H4 (cell line): ENCODE measurements around the gene CNOT2. TPM values are rescaled to one million over a fixed set of nuclear protein-coding genes. Genes with fewer than 3 reads are reported as not detected.
"Not testable (repeated sequence)": the region's sequence is repeated elsewhere in the genome, so short reads cannot be mapped to it uniquely, and the experiment has no call there.

Source experiments
- DNase-seq: peaks from one replicate; pipeline ENCODE4 v3.0.0-alpha.2; 2015; ENCODE audit warnings: low spot score
- total RNA-seq: library from RNA; depleted of rRNA; stranded (reverse); fragments of >200 nt; shearing (Covaris generic); gene quantifications from 2 replicates; pipeline ENCODE4 v1.2.3, GENCODE V29; 2014

CNOT2 gene
- total RNA-seq, 1 experiment from 2014 or later: 143 TPM

DNA sequence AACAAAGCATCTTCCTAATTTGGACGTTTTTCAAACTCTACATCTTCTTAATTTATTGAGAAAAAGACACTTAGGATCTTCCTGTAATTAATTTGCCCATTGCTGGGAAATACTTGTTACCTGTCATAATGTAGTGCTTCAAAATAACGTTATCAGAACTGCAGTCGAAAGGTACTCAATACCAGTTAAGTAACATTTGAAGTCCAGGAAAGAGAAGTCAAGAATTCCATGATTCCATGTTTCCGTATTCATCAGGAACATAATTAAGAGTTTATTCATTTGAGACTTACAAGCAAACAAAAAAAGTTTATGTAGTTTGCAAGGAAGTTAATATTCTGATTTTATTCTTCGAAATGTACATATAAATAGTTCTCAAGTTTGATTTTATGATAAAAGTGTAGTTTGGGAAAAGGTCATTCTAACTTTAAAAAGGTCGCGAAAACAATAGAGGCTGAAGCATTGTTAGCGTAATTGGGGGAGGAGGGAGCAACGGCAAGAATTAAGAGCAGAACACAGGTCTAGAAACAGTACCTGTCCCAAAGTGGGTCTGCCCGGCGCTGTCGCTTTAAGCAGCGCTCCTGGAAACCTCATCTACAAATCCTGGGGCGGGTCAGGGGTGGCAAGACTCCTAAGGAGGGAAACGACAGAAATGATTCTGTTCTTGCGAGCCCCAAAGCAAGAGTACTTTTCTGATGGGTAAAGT lies 121.6 kb downstream of the CNOT2 start:
- DNase-seq: no peak

DNA sequence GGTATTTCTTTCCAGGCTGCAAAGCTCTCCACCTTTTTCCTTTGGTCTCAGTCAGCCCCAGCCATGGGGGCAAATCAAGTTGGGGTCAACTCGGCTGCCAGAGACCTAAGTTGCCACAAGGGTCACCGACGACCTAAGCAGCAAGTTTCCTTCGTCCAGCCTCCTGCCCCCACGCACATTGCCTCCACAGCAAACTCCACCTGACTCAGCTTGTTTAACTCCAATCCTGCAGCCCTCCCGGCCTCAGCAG lies 122.1 kb downstream of the CNOT2 start:
- no peak for DNase-seq

DNA sequence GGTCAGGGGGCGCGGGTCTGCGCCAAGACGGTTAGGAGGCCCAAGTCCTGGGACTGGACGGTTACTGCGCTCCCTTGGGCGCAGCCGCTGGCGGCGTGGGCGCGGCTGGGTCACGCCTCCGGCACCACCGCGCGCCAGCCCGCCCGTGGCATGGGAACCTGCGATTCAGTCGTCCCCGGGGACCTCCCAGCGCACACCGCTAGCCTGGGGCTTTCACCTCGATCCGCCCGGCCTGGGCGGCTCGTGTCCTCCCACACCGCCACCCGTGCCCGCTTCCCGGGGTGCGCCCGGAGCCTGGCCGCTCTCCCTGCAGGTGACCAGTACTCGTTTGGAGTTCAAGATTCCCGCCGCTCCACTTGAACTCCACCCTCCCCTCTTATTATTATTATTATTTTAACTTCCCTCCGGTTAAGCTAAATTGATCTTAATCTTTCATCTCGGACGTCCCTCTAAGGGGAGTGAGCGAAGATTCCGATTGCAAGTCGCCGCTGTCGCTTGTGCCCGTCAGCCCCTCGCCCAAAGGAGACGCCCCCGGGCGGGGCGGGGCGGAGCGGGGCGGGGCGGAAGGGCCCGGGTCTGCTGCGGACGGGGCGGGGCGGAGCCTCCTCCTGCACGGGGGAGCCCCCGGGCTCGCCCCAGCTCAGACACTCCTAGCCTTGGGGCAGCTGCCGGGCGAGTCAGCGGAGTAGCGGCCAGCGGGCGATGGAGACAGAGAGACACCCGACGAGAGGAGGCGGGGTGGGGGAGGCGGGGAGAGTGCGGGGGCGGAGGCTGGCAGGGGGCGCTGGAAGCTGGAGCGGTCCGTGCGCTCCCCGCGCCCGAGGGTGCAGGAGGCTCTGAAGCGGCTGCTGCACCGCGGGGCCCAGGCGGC lies 122.7 kb downstream of the CNOT2 start, which contains the start of gene KCNMB4:
Gene KCNMB4, plus strand, starts transcription at position 643 of the 871 bp plus-strand sequence. CDS start 445 bp downstream, outside the sequence.
- DNase-seq: peak; percentile 11

DNA sequence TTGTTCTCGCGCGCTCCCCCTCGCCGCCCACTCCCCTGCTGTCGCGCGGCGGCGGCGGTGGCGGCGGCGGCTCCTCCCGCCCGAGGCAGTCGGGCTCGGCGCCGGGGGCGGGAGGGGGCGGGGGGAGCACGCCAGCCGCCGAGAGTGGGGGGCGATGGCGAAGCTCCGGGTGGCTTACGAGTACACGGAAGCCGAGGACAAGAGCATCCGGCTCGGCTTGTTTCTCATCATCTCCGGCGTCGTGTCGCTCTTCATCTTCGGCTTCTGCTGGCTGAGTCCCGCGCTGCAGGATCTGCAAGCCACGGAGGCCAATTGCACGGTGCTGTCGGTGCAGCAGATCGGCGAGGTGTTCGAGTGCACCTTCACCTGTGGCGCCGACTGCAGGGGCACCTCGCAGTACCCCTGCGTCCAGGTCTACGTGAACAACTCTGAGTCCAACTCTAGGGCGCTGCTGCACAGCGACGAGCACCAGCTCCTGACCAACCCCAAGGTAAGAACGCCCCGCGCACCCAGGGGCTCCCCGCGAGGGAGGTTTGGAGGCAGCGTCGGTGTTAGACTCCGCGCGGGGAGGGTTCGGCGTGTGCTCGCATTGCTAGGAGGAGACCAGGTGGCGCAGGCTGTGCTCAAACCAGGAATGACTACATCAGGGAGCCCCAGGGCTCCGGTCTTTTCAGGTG lies 123.5 kb downstream of the CNOT2 start:
- no peak for DNase-seq

DNA sequence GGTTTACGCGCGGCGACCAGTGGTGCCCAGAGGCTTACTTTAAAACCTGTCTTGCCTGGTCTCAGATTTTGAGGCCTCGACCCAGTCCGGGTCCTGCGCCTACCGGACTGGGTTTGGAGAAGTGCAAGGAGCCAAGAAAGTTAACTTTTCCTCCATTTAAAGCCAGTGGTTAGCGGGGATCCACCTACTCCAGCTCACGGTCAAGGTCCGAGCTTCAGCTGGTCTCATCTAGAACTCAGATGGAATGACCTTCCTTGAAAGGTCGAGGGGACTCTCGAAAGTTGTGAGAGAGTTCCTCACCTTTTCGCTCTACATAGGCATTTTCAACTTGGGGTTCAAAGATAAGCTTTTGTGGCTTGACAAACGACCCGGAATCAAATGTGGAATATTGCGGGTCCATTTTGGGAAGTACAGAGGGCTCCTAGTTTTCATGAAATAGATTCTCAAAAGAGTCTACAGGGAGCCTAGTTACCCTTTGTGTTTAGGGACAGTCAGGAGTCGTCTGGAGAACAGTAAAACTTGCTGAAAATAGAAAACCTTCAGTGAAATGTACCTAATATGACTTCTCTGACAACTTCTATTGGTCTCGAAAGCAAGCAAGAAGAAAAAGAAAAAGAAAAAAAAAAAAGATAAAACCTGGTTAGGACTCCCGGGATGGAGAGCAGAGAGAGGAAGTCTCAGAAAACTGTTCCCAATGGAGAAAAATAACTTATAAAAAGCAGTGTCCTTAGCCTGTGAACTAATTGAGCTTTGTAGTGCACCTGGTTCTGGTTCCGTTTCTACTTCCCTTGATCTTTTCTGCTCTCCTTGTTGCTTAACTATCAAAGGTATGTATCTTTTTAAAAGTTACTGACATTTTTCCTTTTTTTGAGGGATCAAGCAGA lies 124.3 kb downstream of the CNOT2 start:
- DNase-seq: no peak

DNA sequence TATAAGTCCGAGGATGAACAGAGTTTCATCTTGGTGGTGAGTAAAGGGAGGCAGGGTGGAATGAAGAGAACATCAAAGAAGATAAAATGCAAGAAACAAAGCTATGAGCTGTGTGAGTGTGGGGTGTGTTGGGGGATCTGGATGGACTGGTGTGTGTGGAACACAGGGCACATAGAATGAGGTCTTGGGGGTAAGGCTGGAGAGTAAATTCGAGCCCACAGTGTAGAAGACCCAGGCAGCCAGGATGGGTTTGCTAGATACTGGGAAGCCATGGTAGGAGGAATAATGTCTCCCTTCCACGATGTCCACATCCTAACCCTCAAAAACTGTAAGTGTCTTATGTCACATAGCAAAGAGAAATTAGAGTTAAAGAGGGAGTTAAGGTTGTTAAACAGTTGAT lies 129.6 kb downstream of the CNOT2 start:
- DNase-seq: no peak

DNA sequence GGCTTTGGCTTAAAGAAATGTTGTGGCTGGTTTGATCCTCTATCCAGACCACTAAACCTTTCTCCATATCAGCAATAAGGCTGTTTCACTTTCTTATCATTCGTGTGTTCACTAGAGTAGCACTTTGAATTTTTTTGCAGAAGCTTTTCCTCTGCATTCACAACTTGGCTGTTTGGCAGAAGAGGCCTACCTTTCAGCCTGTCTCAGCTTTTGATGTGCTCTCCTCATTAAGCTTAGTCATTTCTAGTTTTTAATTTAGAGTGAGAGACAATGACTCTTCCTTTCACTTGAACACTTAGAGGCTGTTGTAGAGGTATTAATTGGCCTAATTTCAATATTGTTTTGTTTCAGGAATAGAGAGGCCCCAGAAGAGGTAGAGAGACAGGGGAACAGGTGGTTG lies 136.6 kb downstream of the CNOT2 start:
- DNase-seq: no peak

DNA sequence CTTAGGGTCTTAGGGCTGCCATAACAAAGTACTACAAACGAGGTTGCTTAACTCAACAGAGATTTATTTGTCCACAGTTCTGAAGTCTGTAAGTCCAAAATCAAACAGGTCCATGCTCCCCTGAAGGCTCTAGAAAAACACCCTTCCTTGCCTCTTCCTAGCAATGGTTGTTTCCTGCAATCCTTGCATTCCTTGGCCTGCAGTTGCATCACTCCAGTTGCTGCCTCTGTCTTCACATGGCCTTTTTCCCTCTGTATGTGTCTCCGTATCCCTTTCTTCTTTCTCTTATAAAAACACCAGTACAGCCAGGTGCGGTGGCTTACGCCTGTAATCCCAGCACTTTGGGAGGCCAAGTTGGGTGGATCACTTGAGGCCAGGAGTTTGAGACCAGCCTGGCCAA lies 140.3 kb downstream of the CNOT2 start:
- DNase-seq: no peak

DNA sequence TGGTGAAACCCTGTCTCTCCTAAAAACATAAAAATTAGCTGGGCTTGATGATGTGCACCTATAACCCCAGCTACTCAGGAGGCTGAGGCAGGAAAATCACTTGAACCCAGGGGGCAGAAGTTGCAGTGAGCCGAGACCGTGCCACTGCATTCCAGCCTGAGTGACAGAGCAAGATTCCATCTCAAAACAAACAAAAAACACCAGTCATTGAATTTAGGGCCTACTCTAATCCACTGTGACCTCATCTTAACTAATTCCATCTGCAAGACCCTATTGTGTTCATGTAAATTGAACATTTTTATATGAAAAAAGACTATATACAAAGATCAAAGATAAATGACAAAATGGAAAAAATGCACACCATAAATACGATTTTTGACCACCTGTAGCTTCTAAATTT lies 140.7 kb downstream of the CNOT2 start:
- no peak for DNase-seq

DNA sequence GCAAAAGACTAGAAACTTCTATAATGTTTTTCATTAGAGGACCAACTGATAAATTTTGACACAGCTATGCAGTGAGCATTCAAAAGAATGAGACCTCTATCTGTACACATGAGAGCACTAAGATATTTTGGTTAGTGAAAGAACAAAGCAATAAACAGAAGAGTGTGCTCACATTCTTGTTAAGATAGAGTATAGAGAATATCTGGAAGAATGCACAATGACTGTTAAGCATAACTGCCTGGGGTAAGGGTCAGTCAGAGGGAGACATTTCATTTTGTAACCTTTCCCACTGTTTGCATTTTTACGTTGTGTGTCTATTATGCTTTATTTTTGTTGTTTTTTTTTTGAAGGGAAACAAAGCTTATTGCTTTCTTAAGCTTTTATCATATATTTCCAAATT lies 143.5 kb downstream of the CNOT2 start:
- DNase-seq: no peak

DNA sequence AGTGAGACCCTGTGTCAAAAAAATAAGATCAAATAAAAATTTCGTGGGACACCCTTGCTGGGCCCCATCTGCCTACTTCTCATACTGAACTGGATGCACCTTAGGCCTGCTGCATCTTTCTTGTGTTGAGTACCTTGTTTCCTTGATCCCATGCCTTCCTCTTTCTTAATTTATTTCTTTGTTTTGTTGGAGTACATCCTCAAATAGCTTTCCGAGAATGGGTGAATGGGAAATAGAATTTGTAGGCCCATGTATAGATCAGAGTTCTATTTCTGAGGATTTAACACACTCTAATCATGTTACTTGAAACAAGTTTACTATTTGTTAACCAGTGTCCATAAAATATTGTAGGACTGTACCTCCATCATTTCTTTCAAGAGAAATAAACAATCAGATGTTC lies 146.4 kb downstream of the CNOT2 start:
- no peak for DNase-seq

DNA sequence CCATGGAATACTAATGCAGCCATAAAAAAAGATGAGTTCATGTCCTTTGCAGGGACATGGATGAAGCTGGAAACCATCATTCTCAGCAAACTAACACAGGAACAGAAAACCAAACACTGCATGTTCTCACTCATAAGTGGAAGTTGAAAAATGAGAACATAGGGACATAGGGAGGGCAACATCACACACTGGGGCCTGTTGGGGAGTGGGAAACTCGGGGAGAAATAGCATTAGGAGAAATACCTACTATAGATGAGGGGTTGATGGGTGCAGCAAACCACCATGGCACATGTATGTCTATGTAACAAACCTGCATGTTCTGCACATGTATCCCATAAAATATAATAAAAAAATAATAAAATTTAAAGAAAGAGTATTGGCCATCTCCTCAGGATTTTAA lies 149.4 kb downstream of the CNOT2 start:
- DNase-seq: not testable (repeated sequence)

DNA sequence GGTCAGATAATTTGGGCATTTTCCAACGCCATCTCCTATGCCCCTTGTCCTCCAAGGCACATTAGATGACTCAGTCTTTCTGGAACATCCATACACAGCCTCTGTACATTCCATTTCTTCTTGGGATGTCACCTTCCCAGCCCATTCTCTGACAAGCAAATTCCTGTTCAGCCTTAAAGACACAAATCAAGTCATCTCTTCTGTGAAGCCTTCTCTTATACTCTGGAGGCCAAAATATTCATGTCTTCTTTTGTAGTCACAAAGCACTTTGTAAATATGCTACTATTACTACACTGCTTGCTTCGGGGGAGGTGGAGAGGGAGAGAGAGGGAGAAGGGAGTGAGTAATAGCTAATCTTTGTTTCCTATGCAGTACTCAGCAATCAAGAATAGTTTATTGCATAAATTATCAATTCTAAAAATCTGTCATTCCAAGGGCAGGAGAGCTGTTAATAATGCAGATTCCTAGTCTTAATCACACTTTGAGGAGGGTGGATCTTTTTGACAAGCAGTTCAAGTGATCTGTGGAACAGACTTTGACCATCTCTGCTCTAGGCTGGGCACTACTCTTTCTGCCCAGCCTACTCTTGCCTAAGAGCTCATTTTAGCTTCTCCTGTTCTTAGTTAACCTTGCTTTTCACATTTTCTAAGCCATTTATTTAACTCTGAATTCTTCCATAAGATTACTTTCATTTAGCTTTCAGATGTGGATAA lies 150.7 kb downstream of the CNOT2 start:
- DNase-seq: no peak

DNA sequence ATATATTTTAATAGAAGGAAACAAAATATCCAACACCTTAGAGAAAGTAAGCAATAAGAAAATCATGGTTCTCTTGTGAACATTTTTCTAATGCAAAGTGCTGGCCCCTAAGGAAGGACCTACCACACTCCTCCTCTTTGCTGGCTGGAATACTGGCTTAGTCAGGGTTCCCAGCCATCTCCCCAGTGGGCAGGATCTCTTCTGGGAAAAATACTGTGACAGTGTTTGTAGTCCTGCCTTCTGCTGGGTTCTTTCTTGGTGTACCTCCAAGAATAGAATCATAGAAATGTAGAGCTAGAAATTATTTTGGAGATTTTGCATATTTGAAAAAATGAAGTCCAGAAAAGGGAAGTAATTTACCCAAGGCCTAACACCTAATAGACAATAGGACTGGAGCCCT lies 154.8 kb downstream of the CNOT2 start:
- no peak for DNase-seq

DNA sequence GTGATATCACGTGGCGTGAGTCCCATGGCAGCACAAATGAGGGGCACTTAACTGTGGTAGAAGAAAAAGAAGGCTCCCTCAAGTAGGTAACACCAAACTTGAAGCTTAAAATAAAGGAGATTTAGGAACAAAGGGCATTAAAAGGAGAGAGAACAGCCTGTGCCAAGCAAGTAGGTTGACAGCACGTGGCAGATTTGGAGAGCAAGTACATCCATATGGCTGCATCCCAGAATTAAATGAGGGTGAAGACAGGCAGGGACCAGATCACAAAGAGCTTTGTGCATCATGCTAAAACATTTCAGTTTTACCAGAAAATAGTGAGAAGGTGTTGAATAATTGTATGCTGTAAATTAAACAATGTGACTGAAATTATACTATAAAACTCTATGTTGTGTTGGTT lies 155.6 kb downstream of the CNOT2 start:
- DNase-seq: no peak

DNA sequence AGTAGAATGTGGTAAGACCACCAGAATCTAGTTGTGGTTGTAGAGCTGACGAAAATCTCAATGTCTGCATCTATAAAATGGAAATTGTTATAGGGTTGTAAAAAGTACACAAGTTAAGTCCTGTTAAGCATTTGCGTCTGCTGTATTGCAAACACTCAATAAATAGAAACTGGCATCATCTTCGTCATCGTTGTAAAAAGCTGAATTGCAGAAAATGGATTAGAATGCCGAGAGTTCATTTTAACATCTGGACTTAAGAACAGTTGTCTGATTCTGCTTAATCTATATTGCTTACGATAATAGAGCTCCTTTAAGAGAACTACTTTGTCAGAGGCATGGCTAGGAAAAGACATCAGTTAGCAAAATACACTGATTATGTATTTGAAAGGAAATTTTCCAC lies 156.1 kb downstream of the CNOT2 start:
- DNase-seq: no peak

DNA sequence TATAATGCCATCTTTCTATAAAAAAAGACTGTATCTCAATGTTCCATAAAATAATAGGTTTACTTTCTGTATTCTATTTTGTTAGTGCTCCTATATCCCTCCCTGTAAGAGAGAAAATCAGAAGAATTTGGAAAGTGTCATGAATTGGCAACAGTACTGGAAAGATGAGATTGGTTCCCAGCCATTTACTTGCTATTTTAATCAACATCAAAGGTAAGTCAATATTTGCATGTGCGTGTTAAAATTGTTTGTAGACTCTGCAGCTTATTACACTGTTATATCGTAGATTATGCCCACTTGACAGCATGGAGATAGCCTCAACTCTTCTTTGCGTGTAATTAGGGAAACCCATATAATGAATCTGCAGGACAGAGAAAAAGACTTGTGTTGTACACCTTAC lies 156.9 kb downstream of the CNOT2 start:
- DNase-seq: no peak

DNA sequence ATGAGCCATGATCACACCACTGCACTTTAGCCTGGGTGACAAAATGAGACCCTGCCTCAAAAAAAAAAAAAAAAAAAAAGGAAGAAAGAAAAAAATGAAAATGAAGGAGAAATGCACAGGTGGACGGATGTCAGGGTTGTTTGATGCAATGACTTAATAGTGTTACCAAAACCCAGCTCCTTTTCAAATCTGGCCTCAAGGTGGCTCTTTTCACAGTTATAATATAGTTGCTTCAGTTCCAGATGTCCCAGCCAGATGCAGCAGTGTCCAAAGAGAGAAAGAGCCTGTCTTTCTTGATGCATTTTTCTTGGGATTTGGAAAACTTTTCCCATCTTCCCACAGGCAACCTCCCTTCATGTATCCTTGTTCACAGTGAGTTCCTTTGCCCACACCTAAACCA lies 159.4 kb downstream of the CNOT2 start:
- no peak for DNase-seq

DNA sequence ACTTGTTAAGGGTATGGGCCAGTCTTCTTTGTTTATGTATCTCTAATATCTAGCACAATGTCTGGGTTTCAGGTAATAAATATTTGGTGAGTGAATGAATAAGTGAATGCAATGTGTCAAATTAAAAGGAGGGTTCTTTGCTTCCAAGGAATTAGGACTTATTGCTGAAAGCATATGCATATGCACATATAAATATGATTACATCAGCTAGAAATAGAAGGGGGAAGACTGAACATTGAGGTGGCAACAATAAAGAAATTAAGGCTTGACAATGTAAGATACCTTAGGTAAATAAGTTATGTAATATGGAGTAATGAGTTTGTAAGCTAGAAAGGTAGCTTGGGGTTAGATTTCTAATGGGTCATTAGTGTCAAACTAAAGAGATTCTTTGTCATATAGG lies 160.6 kb downstream of the CNOT2 start:
- no peak for DNase-seq
